ENCODE measurements around the gene POLR2A. TPM values are rescaled to one million over a fixed set of nuclear protein-coding genes. Genes with fewer than 3 reads are reported as not detected.

Gene POLR2A
- total and polyA plus RNA-seq, 7 experiments from 2014 or later = 43.6 to 501 (median 173) TPM

DNA sequence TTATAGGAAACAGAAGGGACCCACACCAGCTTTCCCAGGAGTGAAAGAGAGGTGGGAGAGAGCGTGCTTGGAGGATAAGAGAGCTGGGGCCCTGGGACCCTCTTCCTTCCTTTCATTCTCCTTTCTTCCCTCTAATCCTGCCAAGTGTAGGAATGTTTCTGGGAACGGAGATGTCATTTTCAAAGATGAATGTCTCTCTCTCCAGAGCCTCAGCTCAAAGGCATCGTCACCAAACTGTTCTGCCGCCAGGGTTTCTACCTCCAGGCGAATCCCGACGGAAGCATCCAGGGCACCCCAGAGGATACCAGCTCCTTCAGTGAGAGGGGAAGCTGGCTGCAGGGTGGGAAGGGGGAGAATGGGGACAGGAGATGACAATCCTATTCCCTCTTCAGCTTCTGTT lies 42.9 kb upstream of the POLR2A start:
- Histone ChIP-seq H3K4me3 (ENCODE audit: low read length) (no peak overlapping the region), H3K4me1 (ENCODE audit: control insufficient read depth in 2 of 2, insufficient read depth in 2 of 2, low read length in 2 of 2) (peaks cover 16 to 57% of the 10 kb centered on the region in 2 donors), H3K27me3 (ENCODE audit: control insufficient read depth in 2 of 2, insufficient read depth in 2 of 2, low read length in 2 of 2) (peaks cover 17 to 34% of the 10 kb centered on the region in 2 donors), H3K27ac (ENCODE audit: low read depth, low read length) (no peak overlapping the region), H3K36me3 (ENCODE audit: control insufficient read depth in 2 of 3, insufficient read depth in 3 of 3, low read length in 3 of 3) (no peaks in the 10 kb centered on the region), H3K9me3 (ENCODE audit: control insufficient read depth in 2 of 3, low read length in 3 of 3) (no peaks in the 10 kb centered on the region)
- ATAC-seq = no peak
- CTCF ChIA-PET = interaction anchor here (0.6 to 1.8 kb wide), 8 partner anchors 13 to 120 kb away, joined by 3 to 5 read pairs (median 3); partner anchors contain the start of genes SENP3 and ZBTB4
- Mint-ChIP-seq H3K27ac (no peak overlapping the region), H3K4me1 (peaks cover 33 to 59% (median 45%) of the 10 kb centered on the region in 7 donors), H3K9me3 (peaks cover 0 to 6% (median 0%) of the 10 kb centered on the region in 11 donors), H3K27me3 (peaks cover 46 to 63% (median 58%) of the 10 kb centered on the region in 5 donors), H3K36me3 (peaks cover 0 to 34% (median 0%) of the 10 kb centered on the region in 5 donors), H3K4me3 (peak overlapping the region in 2 of 10 donors; percentile 7 to 45)
- POLR2A ChIA-PET = interaction anchor here (0.6 to 7.5 kb wide), 8 partner anchors 10 to 245 kb away, joined by 3 to 79 read pairs (median 4); partner anchors contain the start of genes POLR2A and ZBTB4
- intact Hi-C loops (cut with micrococcal nuclease) = no loop called here
- no peak for DNase-seq

DNA sequence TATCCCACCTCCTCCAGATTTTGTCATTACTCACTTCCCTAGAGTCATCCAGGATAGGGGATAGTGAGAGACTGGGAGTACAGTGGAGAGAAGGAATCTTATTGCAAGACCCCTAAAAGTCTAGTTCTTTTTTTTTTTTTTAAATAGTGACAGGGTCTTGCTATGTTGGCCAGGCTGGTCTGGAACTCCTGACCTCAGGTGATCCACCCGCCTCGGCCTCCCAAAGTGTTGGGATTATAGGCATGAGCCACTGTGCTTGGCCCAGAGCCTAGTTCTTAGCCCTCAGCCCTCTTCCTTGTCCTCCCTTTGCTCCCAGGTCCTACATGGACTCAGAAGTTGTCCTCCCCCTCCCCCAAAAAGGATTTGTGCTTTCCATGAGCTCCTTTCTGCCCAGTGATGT lies 42.0 kb upstream of the POLR2A start:
- Histone ChIP-seq H3K4me1 (ENCODE audit: control insufficient read depth in 2 of 2, insufficient read depth in 2 of 2, low read length in 2 of 2) (peaks cover 13 to 52% of the 10 kb centered on the region in 2 donors), H3K27me3 (ENCODE audit: control insufficient read depth in 2 of 2, insufficient read depth in 2 of 2, low read length in 2 of 2) (peaks cover 17 to 34% of the 10 kb centered on the region in 2 donors), H3K27ac (ENCODE audit: low read depth, low read length) (no peak overlapping the region), H3K9me3 (ENCODE audit: control insufficient read depth in 2 of 3, low read length in 3 of 3) (no peaks in the 10 kb centered on the region), H3K4me3 (ENCODE audit: low read length) (no peak overlapping the region), H3K36me3 (ENCODE audit: control insufficient read depth in 2 of 3, insufficient read depth in 3 of 3, low read length in 3 of 3) (no peaks in the 10 kb centered on the region)
- POLR2A ChIA-PET = interaction anchor here (0.9 to 7.5 kb wide), 6 partner anchors 12 to 43 kb away, joined by 3 to 79 read pairs (median 12); partner anchors contain the start of genes POLR2A and ZBTB4
- H3K4me3 Mint-ChIP-seq = peak overlapping the region in 3 of 10 donors; percentile 14 to 34 (median 29)
- H3K4me1 Mint-ChIP-seq = peaks cover 36 to 55% (median 46%) of the 10 kb centered on the region in 7 donors
- CTCF ChIA-PET = interaction anchor here (0.6 to 1.8 kb wide), 4 partner anchors 86 to 141 kb away, joined by 3 to 5 read pairs (median 4); partner anchors contain the start of genes MPDU1 and SENP3
- intact Hi-C loops (cut with micrococcal nuclease) = no loop called here
- peaks cover 0 to 6% (median 0%) of the 10 kb centered on the region in 11 donors for H3K9me3 Mint-ChIP-seq
- ATAC-seq (no peak), DNase-seq (no peak)
- peaks cover 0 to 38% (median 0%) of the 10 kb centered on the region in 5 donors for H3K36me3 Mint-ChIP-seq
- H3K27ac Mint-ChIP-seq = no peak overlapping the region
- peaks cover 49 to 67% (median 63%) of the 10 kb centered on the region in 5 donors for H3K27me3 Mint-ChIP-seq

GRCh38 chr17:7443499-7444485 lies 40.4 kb upstream of the POLR2A start:
- Mint-ChIP-seq H3K27ac (no peak overlapping the region), H3K36me3 (peaks cover 0 to 41% (median 5%) of the 10 kb centered on the region in 5 donors), H3K27me3 (peaks cover 49 to 72% (median 64%) of the 10 kb centered on the region in 5 donors), H3K4me3 (peak overlapping the region in 4 of 10 donors; percentile 16 to 89 (median 48)), H3K9me3 (peaks cover 0 to 7% (median 0%) of the 10 kb centered on the region in 11 donors), H3K4me1 (peaks cover 27 to 47% (median 38%) of the 10 kb centered on the region in 7 donors)
- H3K27me3 ChIP-seq (ENCODE audit: control insufficient read depth in 2 of 2, insufficient read depth in 2 of 2, low read length in 2 of 2) = peaks cover 13 to 34% of the 10 kb centered on the region in 2 donors
- intact Hi-C loops (cut with micrococcal nuclease) = no loop called here
- no peaks in the 10 kb centered on the region for H3K9me3 ChIP-seq (ENCODE audit: control insufficient read depth in 2 of 3, low read length in 3 of 3)
- no peak for ATAC-seq
- ChIA-PET POLR2A (interaction anchor here (0.7 to 7.5 kb wide), 5 partner anchors 7 to 41 kb away, joined by 3 to 79 read pairs (median 35); partner anchors contain the start of genes POLR2A, TMEM102 and ZBTB4), CTCF (interaction anchor here (0.5 to 1.4 kb wide), 4 partner anchors 75 to 172 kb away, joined by 3 to 5 read pairs (median 4); no protein-coding TSS in a partner anchor)
- H3K27ac ChIP-seq (ENCODE audit: low read depth, low read length) = no peak overlapping the region
- peaks cover 4 to 37% of the 10 kb centered on the region in 2 donors for H3K4me1 ChIP-seq (ENCODE audit: control insufficient read depth in 2 of 2, insufficient read depth in 2 of 2, low read length in 2 of 2)
- H3K36me3 ChIP-seq (ENCODE audit: control insufficient read depth in 2 of 3, insufficient read depth in 3 of 3, low read length in 3 of 3) = no peaks in the 10 kb centered on the region
- H3K4me3 ChIP-seq (ENCODE audit: low read length) = no peak overlapping the region
- DNase-seq = no peak

DNA sequence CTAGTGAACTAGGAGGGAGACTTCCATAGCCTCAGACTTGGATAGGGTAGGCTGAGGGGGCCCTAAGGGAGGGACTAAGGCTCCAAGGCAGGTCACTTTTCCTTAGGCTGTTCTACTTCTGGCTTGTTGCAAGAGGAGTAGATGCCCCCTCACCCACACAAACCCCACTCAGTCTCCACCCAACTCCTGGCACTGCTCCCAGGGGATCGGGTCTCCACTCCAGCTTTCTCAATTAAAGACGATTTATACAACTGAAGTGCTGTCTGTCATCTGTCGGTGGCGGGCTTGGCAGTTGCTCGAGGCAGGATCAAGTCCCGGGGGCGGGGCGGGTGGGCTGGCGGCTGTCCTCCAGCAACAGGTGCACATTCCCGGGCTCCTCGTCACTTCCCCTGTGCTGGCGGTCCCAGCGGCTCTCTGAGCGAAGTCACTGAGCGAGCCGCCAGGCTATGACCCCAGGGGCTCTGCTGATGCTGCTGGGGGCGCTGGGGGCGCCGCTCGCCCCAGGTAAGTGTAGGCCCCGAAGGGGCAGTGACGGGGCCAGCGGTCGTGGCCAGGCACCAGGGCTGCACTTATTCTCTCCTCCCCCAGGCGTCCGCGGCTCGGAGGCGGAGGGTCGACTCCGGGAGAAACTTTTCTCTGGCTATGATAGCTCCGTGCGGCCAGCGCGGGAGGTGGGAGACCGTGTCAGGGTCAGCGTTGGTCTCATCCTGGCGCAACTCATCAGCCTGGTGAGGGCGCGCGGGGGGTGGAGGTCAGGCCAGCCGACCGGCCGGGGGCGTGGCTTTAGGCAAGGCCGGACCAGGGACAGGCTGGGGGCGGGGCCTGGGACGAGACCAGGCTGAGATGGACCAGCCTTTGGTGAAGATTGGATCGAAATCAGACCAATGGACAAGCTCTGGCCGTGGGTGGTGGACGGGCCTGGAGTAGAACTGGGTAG lies 39.2 kb upstream of the POLR2A start, which contains the start of gene CHRNB1:
TSS of gene CHRNB1 (plus strand) at position 380 of the 937 bp plus-strand sequence. CDS start at position 447, 67 bp downstream.
- POLR2A ChIA-PET = interaction anchor here (0.6 to 7.5 kb wide), 8 partner anchors 8 to 113 kb away, joined by 3 to 79 read pairs (median 11); partner anchors contain the start of genes POLR2A, TMEM102 and ZBTB4
- H3K36me3 Mint-ChIP-seq = peaks cover 0 to 41% (median 6%) of the 10 kb centered on the region in 5 donors
- peaks cover 44 to 68% (median 58%) of the 10 kb centered on the region in 5 donors for H3K27me3 Mint-ChIP-seq
- Histone ChIP-seq H3K27me3 (ENCODE audit: control insufficient read depth in 2 of 2, insufficient read depth in 2 of 2, low read length in 2 of 2) (peaks cover 9 to 34% of the 10 kb centered on the region in 2 donors), H3K27ac (ENCODE audit: low read depth, low read length) (no peak within 1 kb of the TSS), H3K9me3 (ENCODE audit: control insufficient read depth in 2 of 3, low read length in 3 of 3) (no peaks in the 10 kb centered on the region), H3K4me1 (ENCODE audit: control insufficient read depth in 2 of 2, insufficient read depth in 2 of 2, low read length in 2 of 2) (peaks cover 4 to 28% of the 10 kb centered on the region in 2 donors), H3K4me3 (ENCODE audit: low read length) (peak within 1 kb of the TSS; percentile 30), H3K36me3 (ENCODE audit: control insufficient read depth in 2 of 3, insufficient read depth in 3 of 3, low read length in 3 of 3) (no peaks in the 10 kb centered on the region)
- H3K9me3 Mint-ChIP-seq = peaks cover 0 to 5% (median 0%) of the 10 kb centered on the region in 11 donors
- H3K27ac Mint-ChIP-seq = peak within 1 kb of the TSS in 5 of 9 donors; percentile 26 to 90 (median 39)
- intact Hi-C loops (cut with micrococcal nuclease) = loop anchor here in 1 of 2 donors (1.0 kb wide), 1 partner anchor 10 kb away; no protein-coding TSS in a partner anchor
- CTCF ChIA-PET = interaction anchor here (0.8 to 1.5 kb wide), 4 partner anchors 8 to 116 kb away, joined by 3 to 5 read pairs (median 4); no protein-coding TSS in a partner anchor
- ATAC-seq (peak; percentile 74), DNase-seq (peak in 2 of 9 donors; percentile 23 to 49)
- H3K4me1 Mint-ChIP-seq = peaks cover 23 to 39% (median 32%) of the 10 kb centered on the region in 7 donors
- H3K4me3 Mint-ChIP-seq = peak within 1 kb of the TSS; percentile 75 to 89 (median 84)

- H3K9me3 Mint-ChIP-seq = peaks cover 0 to 5% (median 0%) of the 10 kb centered on the region in 11 donors
- peak in 5 of 9 donors; percentile 35 to 52 (median 41) for DNase-seq
- no peaks in the 10 kb centered on the region for H3K36me3 ChIP-seq (ENCODE audit: control insufficient read depth in 2 of 3, insufficient read depth in 3 of 3, low read length in 3 of 3)
- ATAC-seq = peak; percentile 77
- peaks cover 39 to 63% (median 52%) of the 10 kb centered on the region in 5 donors for H3K27me3 Mint-ChIP-seq
- H3K36me3 Mint-ChIP-seq = peaks cover 0 to 44% (median 6%) of the 10 kb centered on the region in 5 donors
- H3K4me1 ChIP-seq (ENCODE audit: control insufficient read depth in 2 of 2, insufficient read depth in 2 of 2, low read length in 2 of 2) = peaks cover 4 to 22% of the 10 kb centered on the region in 2 donors
- peak overlapping the region in 5 of 9 donors; percentile 26 to 90 (median 39) for H3K27ac Mint-ChIP-seq
- no peaks in the 10 kb centered on the region for H3K9me3 ChIP-seq (ENCODE audit: control insufficient read depth in 2 of 3, low read length in 3 of 3)
- H3K4me3 ChIP-seq (ENCODE audit: low read length) = peak overlapping the region; percentile 30
- H3K27me3 ChIP-seq (ENCODE audit: control insufficient read depth in 2 of 2, insufficient read depth in 2 of 2, low read length in 2 of 2) = peaks cover 9 to 31% of the 10 kb centered on the region in 2 donors
- no peak overlapping the region for H3K27ac ChIP-seq (ENCODE audit: low read depth, low read length)
- ChIA-PET CTCF (interaction anchor here (0.6 to 1.5 kb wide), 6 partner anchors 8 to 207 kb away, joined by 3 to 5 read pairs (median 3); no protein-coding TSS in a partner anchor), POLR2A (interaction anchor here (0.6 to 7.5 kb wide), 11 partner anchors 9 to 131 kb away, joined by 3 to 79 read pairs (median 3); partner anchors contain the start of genes POLR2A, SENP3, TMEM102 and ZBTB4)
- H3K4me3 Mint-ChIP-seq = peak overlapping the region; percentile 75 to 89 (median 84)
- intact Hi-C loops (cut with micrococcal nuclease) = loop anchor here in 1 of 2 donors (1.0 kb wide), 1 partner anchor 10 kb away; no protein-coding TSS in a partner anchor
- peaks cover 19 to 34% (median 26%) of the 10 kb centered on the region in 7 donors for H3K4me1 Mint-ChIP-seq
Observed at GRCh38 chr17:7445619-7445968, 38.6 kb upstream of the POLR2A start.
